SK-N-SH treated with all-trans-retinoic acid at 6 μM for 48 hours (cell line): ENCODE results near the gene GZMA.

ENCODE experiments used
- ATAC-seq: fragments of 200-7000 bp; cut with Tn5 transposase; 3 replicates; pipeline ENCODE4 v1.9.1; 2020; ENCODE audit warnings: mild to moderate bottlenecking, moderate library complexity
- ARNTL ChIP-seq: fragments of 450-650 bp; formaldehyde crosslinking; IDR thresholded peaks from 2 replicates; pipeline ENCODE4 v1.5.0; 2020; ENCODE audit warnings: low read depth, mild to moderate bottlenecking, moderate library complexity, borderline replicate concordance
- TCF4 ChIP-seq: fragments of 250-450 bp; sonication (Bioruptor Pico); IDR thresholded peaks from 2 replicates; pipeline ENCODE4 v1.8.0; 2021; ENCODE audit warnings: mild to moderate bottlenecking, moderate library complexity, borderline replicate concordance
- ZC3H10 ChIP-seq: fragments of 250-450 bp; sonication (Bioruptor Pico); IDR thresholded peaks from 2 replicates; pipeline ENCODE4 v1.5.1; 2021; ENCODE audit warnings: mild to moderate bottlenecking, moderate library complexity
- TF ChIP-seq, protein P1 (sequence below): fragments of 250-450 bp; sonication (Bioruptor Pico); IDR thresholded peaks from 2 replicates; pipeline ENCODE4 v1.8.0; 2020; ENCODE audit warnings: mild to moderate bottlenecking, moderate library complexity, borderline replicate concordance
- TF ChIP-seq, protein P2 (sequence below): fragments of 250-450 bp; sonication (Bioruptor Pico); IDR thresholded peaks from 2 replicates; pipeline ENCODE4 v1.5.0; 2020; ENCODE audit warnings: mild to moderate bottlenecking, moderate library complexity

GZMA gene

GRCh38 chr5:55151923-55152842 lies 49.7 kb downstream of the GZMA start (continued):
- TF ChIP-seq, protein P1, sequence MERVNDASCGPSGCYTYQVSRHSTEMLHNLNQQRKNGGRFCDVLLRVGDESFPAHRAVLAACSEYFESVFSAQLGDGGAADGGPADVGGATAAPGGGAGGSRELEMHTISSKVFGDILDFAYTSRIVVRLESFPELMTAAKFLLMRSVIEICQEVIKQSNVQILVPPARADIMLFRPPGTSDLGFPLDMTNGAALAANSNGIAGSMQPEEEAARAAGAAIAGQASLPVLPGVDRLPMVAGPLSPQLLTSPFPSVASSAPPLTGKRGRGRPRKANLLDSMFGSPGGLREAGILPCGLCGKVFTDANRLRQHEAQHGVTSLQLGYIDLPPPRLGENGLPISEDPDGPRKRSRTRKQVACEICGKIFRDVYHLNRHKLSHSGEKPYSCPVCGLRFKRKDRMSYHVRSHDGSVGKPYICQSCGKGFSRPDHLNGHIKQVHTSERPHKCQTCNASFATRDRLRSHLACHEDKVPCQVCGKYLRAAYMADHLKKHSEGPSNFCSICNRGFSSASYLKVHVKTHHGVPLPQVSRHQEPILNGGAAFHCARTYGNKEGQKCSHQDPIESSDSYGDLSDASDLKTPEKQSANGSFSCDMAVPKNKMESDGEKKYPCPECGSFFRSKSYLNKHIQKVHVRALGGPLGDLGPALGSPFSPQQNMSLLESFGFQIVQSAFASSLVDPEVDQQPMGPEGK (CRISPR knock-in tag) = no peak

- TF ChIP-seq ARNTL (CRISPR knock-in tag) (no peak), TCF4 (no peak), ZC3H10 (CRISPR knock-in tag) (no peak)
- TF ChIP-seq, protein P2, sequence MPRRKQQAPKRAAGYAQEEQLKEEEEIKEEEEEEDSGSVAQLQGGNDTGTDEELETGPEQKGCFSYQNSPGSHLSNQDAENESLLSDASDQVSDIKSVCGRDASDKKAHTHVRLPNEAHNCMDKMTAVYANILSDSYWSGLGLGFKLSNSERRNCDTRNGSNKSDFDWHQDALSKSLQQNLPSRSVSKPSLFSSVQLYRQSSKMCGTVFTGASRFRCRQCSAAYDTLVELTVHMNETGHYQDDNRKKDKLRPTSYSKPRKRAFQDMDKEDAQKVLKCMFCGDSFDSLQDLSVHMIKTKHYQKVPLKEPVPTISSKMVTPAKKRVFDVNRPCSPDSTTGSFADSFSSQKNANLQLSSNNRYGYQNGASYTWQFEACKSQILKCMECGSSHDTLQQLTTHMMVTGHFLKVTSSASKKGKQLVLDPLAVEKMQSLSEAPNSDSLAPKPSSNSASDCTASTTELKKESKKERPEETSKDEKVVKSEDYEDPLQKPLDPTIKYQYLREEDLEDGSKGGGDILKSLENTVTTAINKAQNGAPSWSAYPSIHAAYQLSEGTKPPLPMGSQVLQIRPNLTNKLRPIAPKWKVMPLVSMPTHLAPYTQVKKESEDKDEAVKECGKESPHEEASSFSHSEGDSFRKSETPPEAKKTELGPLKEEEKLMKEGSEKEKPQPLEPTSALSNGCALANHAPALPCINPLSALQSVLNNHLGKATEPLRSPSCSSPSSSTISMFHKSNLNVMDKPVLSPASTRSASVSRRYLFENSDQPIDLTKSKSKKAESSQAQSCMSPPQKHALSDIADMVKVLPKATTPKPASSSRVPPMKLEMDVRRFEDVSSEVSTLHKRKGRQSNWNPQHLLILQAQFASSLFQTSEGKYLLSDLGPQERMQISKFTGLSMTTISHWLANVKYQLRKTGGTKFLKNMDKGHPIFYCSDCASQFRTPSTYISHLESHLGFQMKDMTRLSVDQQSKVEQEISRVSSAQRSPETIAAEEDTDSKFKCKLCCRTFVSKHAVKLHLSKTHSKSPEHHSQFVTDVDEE (CRISPR knock-in tag) = no peak
- peak; percentile 39; the same call in 2 of the 3 replicates for ATAC-seq
Observed at GRCh38 chr5:55154873-55155272, 52.4 kb downstream of the GZMA start.
